Uterus (tissue), 2 donors: ENCODE data around the gene GNGT1.

Experiments
- POLR2A ChIP-seq, 2 donors: fragments of 450-650 bp; IDR thresholded peaks; one replicate each; pipeline ENCODE4 v1.6.1; 2016; ENCODE audit warnings: antibody characterized with exemption in 2 of 2, mild to moderate bottlenecking in 1 of 2, moderate library complexity in 1 of 2
- TF ChIP-seq, protein P1 (sequence below), 4 experiments: fragments of 200-600 bp in 2 of 4; fragments of 450-650 bp in 2 of 4; sonication (generic) in 2 of 4; IDR thresholded peaks; one replicate each; pipeline ENCODE4 v1.5.1; 2016 to 2019; ENCODE audit warnings: antibody characterized with exemption in 4 of 4, mild to moderate bottlenecking in 2 of 4, moderate library complexity in 1 of 4

DNA sequence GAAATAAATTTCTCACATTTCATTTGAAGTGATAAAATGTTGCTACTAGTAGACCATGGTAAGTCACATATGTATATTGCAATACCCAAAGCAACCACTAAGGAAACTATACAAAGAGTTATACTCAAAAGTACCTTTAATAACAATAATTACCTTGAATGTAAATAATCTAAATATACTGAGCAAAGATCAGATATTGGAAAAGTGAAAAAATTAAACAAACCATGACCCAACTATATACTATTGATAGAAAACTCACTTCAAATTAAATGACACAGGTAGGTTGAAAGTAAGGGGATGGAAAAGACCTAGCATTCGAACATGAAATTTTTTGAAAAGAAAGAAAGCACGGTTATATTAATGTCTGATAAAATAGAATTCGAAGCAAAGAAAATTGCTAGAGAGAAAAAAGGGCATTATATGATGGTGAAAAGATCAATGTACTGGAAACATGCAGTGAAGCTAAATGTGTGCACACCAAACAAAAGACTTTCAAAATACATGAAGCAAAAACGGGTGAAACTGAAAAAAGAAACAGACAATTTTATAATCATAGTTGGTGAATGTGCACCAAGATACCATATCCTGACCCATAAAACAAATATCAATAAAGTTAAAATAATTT, 44.9 kb upstream of the GNGT1 start:
- TF ChIP-seq, protein P1, sequence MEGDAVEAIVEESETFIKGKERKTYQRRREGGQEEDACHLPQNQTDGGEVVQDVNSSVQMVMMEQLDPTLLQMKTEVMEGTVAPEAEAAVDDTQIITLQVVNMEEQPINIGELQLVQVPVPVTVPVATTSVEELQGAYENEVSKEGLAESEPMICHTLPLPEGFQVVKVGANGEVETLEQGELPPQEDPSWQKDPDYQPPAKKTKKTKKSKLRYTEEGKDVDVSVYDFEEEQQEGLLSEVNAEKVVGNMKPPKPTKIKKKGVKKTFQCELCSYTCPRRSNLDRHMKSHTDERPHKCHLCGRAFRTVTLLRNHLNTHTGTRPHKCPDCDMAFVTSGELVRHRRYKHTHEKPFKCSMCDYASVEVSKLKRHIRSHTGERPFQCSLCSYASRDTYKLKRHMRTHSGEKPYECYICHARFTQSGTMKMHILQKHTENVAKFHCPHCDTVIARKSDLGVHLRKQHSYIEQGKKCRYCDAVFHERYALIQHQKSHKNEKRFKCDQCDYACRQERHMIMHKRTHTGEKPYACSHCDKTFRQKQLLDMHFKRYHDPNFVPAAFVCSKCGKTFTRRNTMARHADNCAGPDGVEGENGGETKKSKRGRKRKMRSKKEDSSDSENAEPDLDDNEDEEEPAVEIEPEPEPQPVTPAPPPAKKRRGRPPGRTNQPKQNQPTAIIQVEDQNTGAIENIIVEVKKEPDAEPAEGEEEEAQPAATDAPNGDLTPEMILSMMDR (IDR thresholded peaks at IDR 0.05), result no peak
- no peak for TF ChIP-seq POLR2A (IDR thresholded peaks at IDR 0.05)
